RCC 7860 (cell line): ENCODE results near the gene SLC12A8.
A peak's percentile ranks its signal among the peaks of the same experiment; 100 is the strongest.

Experiments
- DNase-seq: peaks from one replicate; pipeline ENCODE4 v3.0.0-alpha.2; 2015; ENCODE audit warnings: low spot score
- FAIRE-seq: peaks from 2 replicates; lab custom pipeline; 2012; peaks lifted over from hg19 to GRCh38; lab: Jason Lieb, UNC

The SLC12A8 gene

GRCh38 chr3:125118600-125118999, 93.9 kb downstream of the SLC12A8 start:
- no peak for DNase-seq
- FAIRE-seq, result no peak

GRCh38 chr3:125117631-125118191, 94.8 kb downstream of the SLC12A8 start:
- DNase-seq, result no peak
- no peak for FAIRE-seq

- peak; percentile 32 for DNase-seq
- FAIRE-seq, result no peak
Observed at GRCh38 chr3:125116311-125117080, 96.1 kb downstream of the SLC12A8 start.

- DNase-seq (no peak), FAIRE-seq (no peak)
Observed at GRCh38 chr3:125115640-125116039, 96.9 kb downstream of the SLC12A8 start.

GRCh38 chr3:125112981-125113380, 99.6 kb downstream of the SLC12A8 start:
- DNase-seq, result no peak
- no peak for FAIRE-seq

- DNase-seq, result no peak
- FAIRE-seq, result no peak
Observed at GRCh38 chr3:125110876-125111480, 101.6 kb downstream of the SLC12A8 start.

- peak; percentile 99 for FAIRE-seq
Observed at GRCh38 chr3:125110016-125110875, 102.3 kb downstream of the SLC12A8 start.

GRCh38 chr3:125109536-125109925, 103.0 kb downstream of the SLC12A8 start:
- FAIRE-seq, result no peak
- DNase-seq, result no peak

More at GRCh38 chr3:125110016-125110875, 102.3 kb downstream of the SLC12A8 start:
- peak; percentile 95 for DNase-seq

- FAIRE-seq (no peak), DNase-seq (no peak)
Observed at GRCh38 chr3:125108833-125109535, 103.6 kb downstream of the SLC12A8 start.

GRCh38 chr3:125107861-125108567, 104.5 kb downstream of the SLC12A8 start:
- FAIRE-seq (peak; percentile 96), DNase-seq (peak; percentile 91)

GRCh38 chr3:125107363-125107762, 105.2 kb downstream of the SLC12A8 start:
- no peak for FAIRE-seq
- DNase-seq, result no peak

- no peak for FAIRE-seq
- DNase-seq, result no peak
Observed at GRCh38 chr3:125105116-125105515, 107.4 kb downstream of the SLC12A8 start.

- no peak for FAIRE-seq
- no peak for DNase-seq
Observed at GRCh38 chr3:125104639-125105038, 107.9 kb downstream of the SLC12A8 start.

GRCh38 chr3:125103406-125103805, 109.1 kb downstream of the SLC12A8 start:
- DNase-seq (peak; percentile 23), FAIRE-seq (no peak)

GRCh38 chr3:125102470-125102869, 110.1 kb downstream of the SLC12A8 start:
- FAIRE-seq, result no peak
- DNase-seq, result no peak

GRCh38 chr3:125098611-125099291, 113.8 kb downstream of the SLC12A8 start:
- FAIRE-seq, result no peak

GRCh38 chr3:125090649-125091048, 121.9 kb downstream of the SLC12A8 start:
- DNase-seq (no peak), FAIRE-seq (no peak)

More at GRCh38 chr3:125098611-125099291, 113.8 kb downstream of the SLC12A8 start:
- DNase-seq, result no peak

GRCh38 chr3:125087768-125088391, 124.7 kb downstream of the SLC12A8 start:
- DNase-seq (peak; percentile 57), FAIRE-seq (no peak)

GRCh38 chr3:125085166-125085565, 127.4 kb downstream of the SLC12A8 start:
- no peak for FAIRE-seq
- DNase-seq, result no peak
